ENCODE measurements around the gene ATP8B1. TPM values are rescaled to one million over a fixed set of nuclear protein-coding genes. Genes with fewer than 3 reads are reported as not detected.

ATP8B1 gene
- total and polyA plus RNA-seq, 2 of the 8 experiments (the other 6 are each of a cell fraction or from before 2014, with no cell fraction given) = 1.1 to 4.6 TPM

GRCh38 chr18:57733861-57734260, 69.3 kb downstream of the ATP8B1 start (continued):
- no peak for TF ChIP-seq FOSL1 (IDR thresholded peaks at IDR 0.05; ENCODE audit: insufficient read depth, low read depth, low read length)
- TF ChIP-seq NANOG (IDR thresholded peaks at IDR 0.05; ENCODE audit: insufficient read depth, low read depth, low read length, poor library complexity, severe bottlenecking) = no peak
- TF ChIP-seq E2F6 (IDR thresholded peaks at IDR 0.05) = no peak
- no peak for TF ChIP-seq KDM4A (IDR thresholded peaks at IDR 0.05; ENCODE audit: low read depth, low read length, severe bottlenecking)
- no peak for TF ChIP-seq GABPA (IDR thresholded peaks at IDR 0.05; ENCODE audit: borderline replicate concordance, insufficient read depth, low read length)

All from H1 (cell line).